ENCODE data around the gene PCDH9.
"Not testable (repeated sequence)": the region's sequence is repeated elsewhere in the genome, so short reads cannot be mapped to it uniquely, and the experiment has no call there.

Gene PCDH9

DNA sequence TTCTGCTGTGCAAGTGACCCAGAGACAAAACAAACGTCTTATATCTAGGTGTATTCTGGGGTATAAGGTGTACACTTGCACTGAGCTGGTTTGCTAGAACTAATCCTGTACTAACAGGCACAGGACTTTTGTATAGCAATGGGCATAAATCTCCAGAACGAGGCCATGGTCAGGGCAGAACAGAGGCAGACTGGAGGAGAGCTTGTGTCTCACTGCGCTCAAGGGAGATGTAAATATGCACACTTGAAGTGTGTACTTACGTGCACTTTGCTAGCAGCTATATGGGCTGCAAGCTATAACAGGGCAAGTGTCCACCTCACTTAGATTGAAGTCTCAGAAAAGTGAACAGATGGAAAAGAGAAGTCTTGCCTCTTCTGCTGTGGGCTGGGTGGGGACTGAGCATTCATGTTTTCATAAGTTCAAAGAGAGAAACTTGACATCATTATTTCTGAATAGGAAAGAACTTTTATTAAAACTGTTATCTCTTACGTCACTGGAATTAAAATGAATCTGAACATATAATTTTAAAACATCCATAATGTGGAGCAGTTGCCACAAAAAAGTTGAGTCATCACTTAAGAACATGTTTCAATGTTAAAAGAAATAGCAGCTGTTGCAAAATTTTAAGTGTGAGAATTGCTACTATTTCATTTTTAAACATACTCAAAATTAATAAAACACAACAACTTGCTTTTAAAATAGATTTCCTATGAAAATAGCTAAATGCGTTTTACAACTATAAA is 888.3 kb downstream of the PCDH9 start:
- no peak for DNase-seq (ENCODE audit: low read depth)

DNA sequence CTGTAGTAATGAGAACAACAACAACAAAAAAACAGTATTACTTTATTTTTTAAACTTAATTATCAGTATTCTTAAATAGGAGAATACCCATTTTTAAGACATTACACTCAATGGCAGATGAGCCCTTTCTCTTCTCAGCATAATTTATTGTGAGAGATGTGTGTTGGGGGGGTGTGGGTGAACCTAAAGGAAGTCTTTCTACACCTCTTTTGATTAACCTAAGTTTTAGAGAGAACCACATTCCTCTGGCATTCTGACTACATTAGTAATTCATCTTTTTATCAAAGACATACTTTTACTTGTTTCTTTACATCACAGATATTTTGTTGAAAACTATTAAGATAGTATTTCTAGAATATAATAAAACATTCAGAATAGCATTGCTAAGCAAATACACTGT is 890.9 kb downstream of the PCDH9 start:
- no peak for DNase-seq (ENCODE audit: low read depth)

DNA sequence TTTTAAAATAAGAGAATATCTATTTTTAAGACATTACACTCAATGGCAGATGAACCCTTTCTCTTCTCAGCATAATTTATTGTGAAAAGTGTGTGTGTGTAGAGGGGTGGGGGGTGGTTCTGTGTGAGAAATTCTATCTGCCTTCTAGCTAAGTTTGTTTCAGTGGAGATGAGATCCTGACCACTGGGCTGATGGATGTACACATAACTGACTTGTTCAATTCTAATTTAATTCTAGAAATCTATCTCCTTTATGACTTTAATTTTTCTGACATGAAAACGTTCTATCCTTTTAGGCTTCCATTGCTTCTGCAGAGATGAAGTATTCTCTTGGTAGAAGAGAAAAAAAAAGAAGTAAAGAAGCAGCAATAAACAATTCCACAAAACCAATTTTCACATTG is 891.6 kb downstream of the PCDH9 start:
- DNase-seq (ENCODE audit: low read depth): no peak

DNA sequence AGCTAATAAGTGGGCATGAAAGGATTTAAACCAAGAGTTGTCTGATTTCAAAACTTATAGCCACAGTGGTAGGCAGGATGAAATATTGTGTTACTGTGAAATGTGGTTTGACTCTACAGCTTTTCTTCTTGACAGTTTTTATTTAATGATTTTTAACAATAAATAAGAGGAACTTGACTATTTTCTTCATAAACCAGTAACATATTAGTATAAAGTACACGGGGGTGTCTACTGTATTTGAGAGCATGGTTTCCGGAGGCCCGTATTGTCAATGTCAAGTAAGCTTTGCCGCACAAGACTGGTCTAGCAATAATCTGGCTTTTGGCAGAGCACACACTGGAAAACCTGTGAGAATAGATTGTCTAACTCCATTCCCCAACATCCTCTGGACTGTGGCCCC is 894.5 kb downstream of the PCDH9 start:
- no peak for DNase-seq (ENCODE audit: low read depth)

DNA sequence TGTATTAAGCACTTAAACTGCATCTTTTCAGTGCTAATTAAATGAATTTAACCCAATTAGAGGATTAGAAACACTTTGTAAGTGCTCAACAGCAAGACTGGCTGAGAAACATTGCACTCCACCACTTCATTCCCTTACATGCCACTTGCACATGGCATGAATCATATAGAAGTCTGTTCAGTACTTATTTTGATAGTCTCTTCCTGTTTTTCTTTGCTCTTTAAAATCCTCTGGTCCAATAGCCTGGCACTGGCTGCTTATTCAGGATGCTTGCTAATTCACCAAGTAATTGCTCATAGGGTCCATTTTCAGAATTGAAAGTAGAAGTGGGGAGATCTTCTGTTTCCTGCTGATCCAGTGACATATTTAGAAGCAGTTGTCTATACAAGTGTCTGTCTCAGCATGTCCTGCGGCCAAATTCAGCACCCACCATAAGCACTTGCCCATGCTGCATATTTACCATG is 900.1 kb downstream of the PCDH9 start:
- DNase-seq (ENCODE audit: low read depth): no peak

DNA sequence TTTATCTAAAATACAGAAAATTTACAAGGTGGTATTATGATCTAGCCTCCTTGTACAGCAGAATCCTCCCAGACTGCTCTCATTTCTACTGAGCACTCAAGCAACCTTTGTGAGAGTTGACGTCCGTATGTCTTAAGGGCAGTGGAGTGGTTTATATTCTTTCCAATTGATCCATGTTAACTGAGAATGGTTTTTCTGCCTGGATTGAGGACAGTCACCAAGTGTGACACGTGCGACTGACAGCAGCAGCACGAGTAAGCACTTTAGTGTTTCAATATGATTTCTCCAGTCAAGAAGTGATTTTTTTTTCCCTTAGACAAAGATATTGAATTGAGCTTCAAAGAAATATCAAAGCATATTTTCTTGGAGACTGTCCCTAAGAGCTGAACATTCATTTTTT is 901.7 kb downstream of the PCDH9 start:
- DNase-seq (ENCODE audit: low read depth): no peak

DNA sequence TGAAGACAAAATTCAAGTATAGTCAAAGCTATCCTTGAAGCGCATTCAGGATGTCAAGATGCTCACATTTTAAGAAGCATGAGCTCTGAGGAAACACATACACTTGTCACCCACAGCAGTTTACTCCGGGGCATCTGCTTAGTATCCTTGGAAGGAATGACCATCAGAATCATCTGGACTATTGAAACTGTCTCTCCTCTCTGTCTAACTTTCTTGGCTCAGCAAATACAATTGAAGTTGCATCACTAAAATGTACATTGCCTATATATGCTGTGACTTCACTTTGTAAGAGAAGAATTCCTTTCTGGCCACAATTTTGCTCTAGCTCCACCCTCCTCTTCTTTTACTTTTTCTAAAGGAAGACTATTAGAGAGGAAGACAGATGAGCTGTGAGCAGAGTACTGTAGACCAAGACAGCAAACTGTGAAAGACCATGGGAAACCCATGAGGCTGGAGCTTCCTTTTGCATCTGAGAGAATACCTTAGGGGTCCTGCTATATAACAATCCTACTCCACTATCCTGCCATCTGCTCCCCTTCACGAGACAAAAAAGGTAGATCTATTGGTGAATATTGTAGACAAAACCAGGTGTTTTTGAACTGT is 906.3 kb downstream of the PCDH9 start:
- DNase-seq (ENCODE audit: low read depth): no peak

DNA sequence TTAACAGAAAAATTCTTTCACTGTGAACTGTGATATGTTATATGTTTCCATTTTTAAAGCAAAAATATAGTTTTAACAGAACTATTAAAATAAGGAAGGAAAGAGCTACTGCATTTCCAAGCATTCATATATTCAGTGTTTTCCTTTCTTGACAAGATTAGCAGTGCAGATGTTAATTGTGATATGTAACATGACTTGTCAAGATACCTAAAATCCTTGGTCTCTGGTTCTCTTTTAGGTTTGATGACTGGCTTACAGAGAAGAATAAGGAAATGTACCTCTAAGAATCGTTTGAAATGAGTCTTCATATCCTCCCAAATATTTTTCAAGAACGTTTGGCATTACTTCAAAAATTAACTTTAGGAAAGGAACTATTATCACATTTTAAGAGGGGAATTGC is 907.2 kb downstream of the PCDH9 start:
- DNase-seq (ENCODE audit: low read depth): no peak

DNA sequence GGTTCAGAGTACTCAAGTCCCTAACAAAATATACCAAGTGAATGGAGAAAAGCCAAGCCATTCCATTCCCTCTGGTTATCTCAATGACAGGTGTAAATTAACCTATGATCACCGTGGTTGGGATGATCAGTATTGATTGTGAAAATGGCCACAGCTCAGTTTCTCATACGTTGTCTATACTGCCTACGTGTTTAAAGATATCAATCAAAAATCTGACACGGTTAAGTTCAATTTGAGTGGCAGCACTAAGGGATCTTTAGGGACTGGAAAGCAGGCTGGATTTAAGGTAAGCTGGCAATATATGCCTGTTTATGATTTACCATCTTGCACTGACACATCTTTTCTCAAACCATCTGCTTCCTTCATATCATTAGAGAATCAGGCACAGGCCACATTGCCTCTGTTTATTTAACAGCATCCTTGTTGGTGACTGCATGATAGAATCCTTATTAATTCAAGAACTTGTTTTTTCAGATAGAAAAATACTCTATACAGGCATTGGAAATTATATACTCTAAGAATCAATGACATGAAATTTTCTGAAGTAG is 907.9 kb downstream of the PCDH9 start:
- no peak for DNase-seq (ENCODE audit: low read depth)

DNA sequence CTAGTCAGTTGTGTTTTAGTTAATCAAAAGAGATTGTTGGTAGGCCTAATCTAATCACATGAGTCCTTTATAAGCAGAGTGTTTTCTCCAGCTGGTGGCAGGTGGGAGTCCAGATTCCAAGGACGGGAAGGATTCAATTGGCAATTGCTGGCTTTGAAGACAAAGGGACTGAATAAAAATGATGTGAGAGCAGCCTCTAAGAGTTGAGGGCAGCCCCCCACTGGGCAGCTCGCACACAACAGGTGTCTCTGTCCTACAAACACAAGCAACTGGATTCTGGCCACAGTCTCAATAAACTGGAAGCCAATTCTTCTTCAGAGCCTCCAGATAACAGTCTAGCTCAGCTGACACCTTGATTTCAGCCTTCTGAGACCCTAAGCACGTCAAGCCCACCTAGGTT is 915.2 kb downstream of the PCDH9 start:
- no peak for DNase-seq (ENCODE audit: low read depth)

DNA sequence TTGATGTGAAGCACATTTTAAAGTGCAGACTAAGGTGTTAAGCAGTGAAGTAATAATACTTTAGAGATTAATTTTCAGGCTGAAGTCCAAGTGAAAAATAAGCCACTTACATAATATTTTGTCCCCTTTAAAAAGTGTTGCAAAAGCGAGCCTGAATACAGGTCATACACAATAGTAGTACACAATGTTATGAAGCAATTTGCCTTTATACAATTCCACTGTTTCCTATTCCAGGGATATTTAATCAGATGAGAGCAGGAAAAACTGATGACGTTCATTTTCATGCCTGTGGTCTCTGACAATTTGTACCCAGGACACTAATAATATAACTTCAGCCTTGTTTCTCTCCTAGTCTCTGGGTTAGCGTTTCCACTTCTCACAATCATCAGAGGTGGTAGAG is 916.7 kb downstream of the PCDH9 start:
- DNase-seq (ENCODE audit: low read depth): no peak

DNA sequence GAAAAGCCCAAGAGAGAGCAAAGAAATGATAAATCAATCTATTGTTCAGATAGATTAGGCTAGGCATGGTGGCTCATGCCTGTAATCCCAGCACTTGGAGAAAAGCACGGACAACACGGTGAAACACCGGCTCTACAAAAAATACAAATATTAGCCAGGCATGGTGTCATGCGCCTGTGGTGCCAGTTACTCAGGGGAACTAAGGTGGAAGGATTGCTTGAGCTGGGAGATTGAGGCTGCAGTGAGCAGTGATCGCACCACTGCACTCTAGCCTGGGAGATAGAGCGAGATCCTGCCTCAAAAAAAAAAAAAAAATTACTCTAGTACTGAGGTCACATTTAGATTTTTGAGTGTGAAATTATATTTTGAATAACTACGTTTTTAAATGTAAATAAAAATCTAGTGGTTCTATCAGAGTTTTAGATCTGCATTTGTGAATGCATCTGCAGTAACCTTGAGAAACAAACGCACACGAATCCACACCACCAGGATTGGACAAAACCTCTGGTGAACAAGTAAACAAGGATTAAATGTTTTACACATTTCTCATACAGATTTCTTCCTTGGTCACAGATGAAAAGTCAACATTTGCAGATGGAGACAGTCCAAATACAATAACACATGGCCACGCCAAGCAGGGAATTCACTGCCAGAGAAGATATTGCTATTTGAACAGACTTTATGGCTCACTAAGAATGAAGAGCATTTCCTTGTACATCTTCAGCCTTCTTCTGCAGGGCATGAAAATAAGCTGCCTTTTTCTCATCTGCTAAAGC is 917.6 kb downstream of the PCDH9 start:
- DNase-seq (ENCODE audit: low read depth): peak; percentile 17

DNA sequence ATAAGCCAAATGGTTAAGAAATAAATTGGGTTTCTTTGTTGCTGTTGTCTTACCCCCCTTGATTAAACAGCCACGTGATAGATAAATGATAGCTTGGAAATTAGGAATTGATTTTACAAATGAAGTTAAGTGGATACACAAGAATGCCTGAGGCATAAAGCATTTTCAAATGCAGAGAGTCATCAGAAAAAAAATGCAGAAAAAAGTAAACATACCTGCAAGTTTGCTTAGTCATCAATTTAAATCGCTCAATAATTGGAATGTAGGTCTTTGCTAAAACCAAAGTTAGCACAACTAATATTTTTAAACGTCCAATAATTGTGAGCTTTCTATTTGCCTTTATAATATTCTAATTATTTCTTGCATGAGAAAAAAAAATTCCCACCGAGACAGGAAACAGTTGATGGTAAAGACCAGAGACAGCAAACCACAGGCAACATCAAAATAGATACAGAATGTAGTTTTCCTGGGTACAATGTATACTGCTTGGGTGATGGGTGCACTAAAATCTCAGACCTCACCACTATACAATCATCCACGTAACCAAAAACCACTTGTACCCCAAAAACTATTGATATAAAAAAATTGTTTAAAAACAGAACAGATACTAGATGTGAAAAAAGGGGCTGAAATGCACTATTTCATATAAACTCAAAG is 924.0 kb downstream of the PCDH9 start:
- DNase-seq (ENCODE audit: low read depth): no peak

DNA sequence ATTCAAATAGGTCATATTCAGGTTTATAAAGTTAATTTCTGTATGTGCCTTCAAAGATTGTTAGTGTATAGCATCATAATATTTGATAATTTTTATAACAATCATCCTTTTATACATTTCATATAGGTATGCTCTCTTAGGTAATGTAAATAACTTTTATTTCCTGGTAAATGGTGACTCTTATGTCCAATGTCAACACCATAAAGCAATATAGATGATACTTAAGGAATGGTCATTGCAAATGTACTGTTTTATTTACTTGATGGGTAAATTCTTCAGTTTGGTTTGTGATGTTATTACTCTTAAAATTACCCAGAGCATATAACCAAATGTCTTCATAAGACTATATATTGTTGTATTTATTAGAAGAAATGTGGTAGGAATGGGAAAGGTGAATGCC is 928.7 kb downstream of the PCDH9 start:
- DNase-seq (ENCODE audit: low read depth): no peak

DNA sequence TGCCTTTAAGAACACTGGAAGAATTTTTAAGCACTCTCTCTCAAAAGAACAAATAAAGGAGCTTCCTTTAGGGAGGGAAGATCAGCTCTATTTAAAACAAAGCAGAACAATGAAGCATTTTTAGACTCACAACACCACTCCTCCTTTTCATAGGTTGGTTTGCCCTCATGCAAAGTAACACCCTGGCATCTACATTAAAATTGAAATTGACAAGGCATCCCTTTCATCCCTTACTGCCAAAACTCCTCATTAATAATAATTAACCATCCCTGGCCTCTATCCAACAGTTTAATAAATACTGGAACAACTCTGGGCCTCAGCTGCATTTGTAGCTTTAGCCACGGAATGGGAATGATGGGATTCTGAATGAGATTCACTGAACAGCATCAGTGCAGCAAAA is 929.1 kb downstream of the PCDH9 start:
- no peak for DNase-seq (ENCODE audit: low read depth)

DNA sequence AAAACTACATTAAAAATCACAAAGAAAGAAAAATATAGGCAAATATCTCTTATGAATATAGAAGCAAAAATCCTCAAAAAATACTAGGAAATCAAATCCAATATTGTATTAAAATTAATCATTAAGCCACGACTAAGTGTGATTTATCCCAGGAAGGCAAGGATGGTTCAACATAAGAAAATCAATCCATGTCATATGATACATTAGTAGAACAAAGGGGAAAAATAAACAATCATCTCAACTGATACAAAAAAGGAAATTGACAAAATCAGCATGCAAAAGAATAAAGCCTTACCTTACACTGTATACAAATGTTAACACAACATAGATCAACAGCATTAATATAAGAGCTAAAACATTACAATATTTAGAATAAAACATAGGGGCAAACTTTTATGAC is 933.3 kb downstream of the PCDH9 start:
- no peak for DNase-seq (ENCODE audit: low read depth)

DNA sequence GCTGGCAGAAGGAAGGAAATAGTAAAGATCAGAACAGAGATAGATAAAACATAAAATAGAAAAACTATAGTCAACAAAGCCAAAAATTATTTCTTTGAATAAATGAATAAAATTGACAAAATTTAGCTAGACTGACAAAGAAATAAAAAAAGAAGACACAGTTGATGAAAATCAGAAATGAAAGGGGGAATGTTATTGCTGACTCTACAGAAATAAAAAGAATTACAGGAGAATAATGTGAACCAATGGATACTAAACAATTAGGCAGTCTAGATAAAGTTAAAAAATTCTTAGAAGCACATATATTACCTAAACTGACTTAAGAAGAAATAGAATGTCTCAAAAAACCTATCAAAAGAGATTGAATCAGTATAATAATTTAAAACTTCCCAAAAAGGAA is 933.8 kb downstream of the PCDH9 start:
- DNase-seq (ENCODE audit: low read depth): no peak

DNA sequence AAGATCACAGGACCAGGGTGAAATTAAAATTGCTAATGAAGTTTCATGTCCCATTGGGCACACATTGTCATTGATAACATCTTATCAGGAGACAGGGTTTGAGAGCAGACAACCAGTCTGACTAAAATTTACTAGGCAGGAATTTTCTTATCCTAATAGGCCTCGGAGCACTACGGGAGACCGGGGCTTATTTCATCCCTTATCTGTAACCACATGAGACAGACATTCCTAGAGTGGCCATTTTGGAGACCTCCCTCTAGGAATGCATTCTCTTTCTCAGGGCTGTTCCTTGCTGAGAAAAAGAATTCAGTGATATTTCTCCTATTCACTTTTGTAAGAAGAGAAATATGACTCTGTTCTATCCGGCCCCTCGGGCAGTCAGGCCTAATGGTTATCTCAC is 943.3 kb downstream of the PCDH9 start:
- DNase-seq (ENCODE audit: low read depth): not testable (repeated sequence)

DNA sequence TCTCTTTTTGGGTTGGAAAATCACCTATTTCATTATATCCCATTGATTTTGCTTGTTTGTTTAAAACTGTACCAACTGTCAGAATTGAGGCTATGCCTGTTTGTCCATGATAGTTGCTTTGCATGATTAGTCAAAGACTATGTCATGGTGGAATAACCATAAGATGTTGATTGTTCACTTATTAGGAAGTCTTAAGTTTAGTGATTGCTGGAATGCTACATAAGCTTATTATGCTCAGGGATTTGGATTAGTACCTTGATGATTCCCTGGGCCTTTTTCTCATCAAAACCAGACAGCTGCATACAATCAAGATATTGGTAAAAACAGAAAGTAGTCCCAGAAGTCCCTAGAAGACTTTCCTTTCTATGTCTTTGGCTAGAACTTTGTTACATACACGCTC is 954.7 kb downstream of the PCDH9 start:
- no peak for DNase-seq (ENCODE audit: low read depth)

DNA sequence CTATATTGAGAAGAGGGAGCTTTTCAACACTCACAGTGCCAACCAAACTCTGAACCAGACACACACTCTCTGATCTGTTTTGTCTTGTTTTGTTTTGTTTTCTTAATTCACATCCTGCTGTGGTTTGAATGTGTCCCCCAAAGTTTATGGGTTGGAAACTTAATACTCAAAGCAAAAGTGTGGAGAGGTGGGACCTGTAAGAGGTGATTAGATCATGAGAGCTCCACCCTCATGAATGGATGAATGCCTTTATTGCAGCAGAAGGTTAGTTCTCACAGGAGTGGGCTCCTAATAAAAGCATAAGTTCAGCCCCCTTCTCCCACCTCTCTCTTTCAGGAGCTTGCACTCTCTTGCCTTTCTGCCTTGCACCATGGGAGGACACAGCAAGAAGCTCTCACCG is 957.1 kb downstream of the PCDH9 start:
- DNase-seq (ENCODE audit: low read depth): no peak

DNA sequence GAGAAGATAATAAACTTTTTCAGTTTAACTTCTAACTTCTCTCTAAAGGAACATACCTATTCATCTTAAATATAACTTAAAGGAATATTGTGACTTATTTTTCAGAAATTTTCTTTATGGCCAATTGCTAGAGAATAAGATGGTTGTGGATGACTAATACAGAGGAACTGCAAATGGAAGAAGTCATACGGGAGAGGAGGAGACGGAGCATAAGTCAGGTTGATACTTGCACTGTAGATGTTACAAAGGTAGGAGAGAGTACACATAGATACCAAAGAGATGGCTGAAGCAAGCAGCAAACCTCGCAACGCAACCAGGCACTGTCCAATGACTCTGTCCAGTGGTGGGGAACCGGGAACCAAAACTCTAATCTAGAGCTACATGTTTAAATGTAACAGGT is 963.4 kb downstream of the PCDH9 start:
- DNase-seq (ENCODE audit: low read depth): no peak

DNA sequence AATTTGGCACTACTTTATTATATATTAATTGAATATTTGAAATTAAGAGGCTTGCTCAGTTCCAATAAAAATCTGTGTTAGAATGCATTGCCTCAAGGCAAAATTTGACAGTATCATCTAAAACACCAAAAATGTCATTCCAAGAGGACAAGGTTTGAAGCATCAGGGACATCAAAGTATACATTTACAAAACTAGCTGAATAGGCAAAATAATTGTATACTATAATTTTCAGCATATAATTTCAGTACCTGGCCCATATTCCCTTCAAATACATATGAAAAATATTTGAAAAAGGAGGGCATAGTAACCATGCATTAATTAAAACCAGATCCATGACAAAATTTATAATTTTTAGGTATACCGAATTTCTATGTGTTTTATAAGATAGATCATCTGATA is 963.8 kb downstream of the PCDH9 start:
- no peak for DNase-seq (ENCODE audit: low read depth)

Data from HS-27A (cell line).